HEK293 (cell line): ENCODE measurements around the gene GJD3.

Experiments
- GLIS2 ChIP-seq: fragments of 450-650 bp; formaldehyde crosslinking; IDR thresholded peaks from 2 replicates; pipeline ENCODE4 v1.5.1; 2016; ENCODE audit warnings: missing biosample characterization, missing genetic modification characterization
- ZIC2 ChIP-seq: fragments of 450-650 bp; formaldehyde crosslinking; IDR thresholded peaks from 2 replicates; pipeline ENCODE4 v1.5.1; 2016; ENCODE audit warnings: missing biosample characterization, missing genetic modification characterization
- ZNF174 ChIP-seq: fragments of 450-650 bp; formaldehyde crosslinking; IDR thresholded peaks from 2 replicates; pipeline ENCODE4 v1.5.0; 2017; ENCODE audit warnings: missing biosample characterization, mild to moderate bottlenecking, missing genetic modification characterization

- TF ChIP-seq ZNF174, result no peak
- no peak for TF ChIP-seq ZIC2 (tag by site-specific recombination)
- TF ChIP-seq GLIS2 (tag by site-specific recombination), result no peak
Observed at GRCh38 chr17:40338941-40339649, 25.4 kb downstream of the GJD3 start.
